Stimulated activated CD4-positive, alpha-beta T cell treated with anti-CD3 and anti-CD28 coated beads, TNF-alpha, amount 100 ng/mL, for 4 hours (primary cell): ENCODE results near the gene IMMP2L.
A peak's percentile ranks its signal among the peaks of the same experiment; 100 is the strongest.

Experiments used
- DNase-seq, 3 experiments: peaks; one replicate each; pipeline ENCODE4 v3.0.0-alpha.2; 2020; ENCODE audit warnings: low read depth in 3 of 3

Gene IMMP2L

GRCh38 chr7:111159426-111159825 is 402.9 kb downstream of the IMMP2L start:
- DNase-seq = no peak

- no peak for DNase-seq
Measured at GRCh38 chr7:111150709-111151108, 411.6 kb downstream of the IMMP2L start.

GRCh38 chr7:111147708-111148533 is 414.4 kb downstream of the IMMP2L start:
- no peak for DNase-seq

- DNase-seq = no peak
Measured at GRCh38 chr7:111146136-111146535, 416.2 kb downstream of the IMMP2L start.

- DNase-seq = no peak
Measured at GRCh38 chr7:111145472-111145871, 416.8 kb downstream of the IMMP2L start.

- no peak for DNase-seq
Measured at GRCh38 chr7:111140091-111140865, 422.0 kb downstream of the IMMP2L start.

GRCh38 chr7:111138586-111138985 is 423.7 kb downstream of the IMMP2L start:
- no peak for DNase-seq

GRCh38 chr7:111138193-111138569 is 424.1 kb downstream of the IMMP2L start:
- DNase-seq = peak; percentile 9 to 35 (median 34)

- no peak for DNase-seq
Measured at GRCh38 chr7:111137296-111138192, 424.7 kb downstream of the IMMP2L start.

- no peak for DNase-seq
Measured at GRCh38 chr7:111132833-111133232, 429.5 kb downstream of the IMMP2L start.

GRCh38 chr7:111129435-111129834 is 432.9 kb downstream of the IMMP2L start:
- no peak for DNase-seq

- DNase-seq = no peak
Measured at GRCh38 chr7:111126987-111127386, 435.3 kb downstream of the IMMP2L start.

GRCh38 chr7:111115966-111116365 is 446.3 kb downstream of the IMMP2L start:
- DNase-seq = no peak

- no peak for DNase-seq
Measured at GRCh38 chr7:111113263-111114017, 448.9 kb downstream of the IMMP2L start.

GRCh38 chr7:111112439-111112838 is 449.9 kb downstream of the IMMP2L start:
- DNase-seq = no peak

GRCh38 chr7:111108496-111108895 is 453.8 kb downstream of the IMMP2L start:
- DNase-seq = no peak

- no peak for DNase-seq
Measured at GRCh38 chr7:111108000-111108399, 454.3 kb downstream of the IMMP2L start.

GRCh38 chr7:111107579-111107978 is 454.7 kb downstream of the IMMP2L start:
- no peak for DNase-seq

- DNase-seq = no peak
Measured at GRCh38 chr7:111105269-111105668, 457.0 kb downstream of the IMMP2L start.

GRCh38 chr7:111104710-111105109 is 457.6 kb downstream of the IMMP2L start:
- no peak for DNase-seq

GRCh38 chr7:111103678-111104274 is 458.5 kb downstream of the IMMP2L start:
- no peak for DNase-seq
